Breast epithelium (tissue), 3 donors: ENCODE results near the gene NAPB.

Source experiments
- POLR2A ChIP-seq: fragments of 450-650 bp; IDR thresholded peaks from one replicate; pipeline ENCODE4 v1.6.1; 2016; ENCODE audit warnings: antibody characterized with exemption, mild to moderate bottlenecking, moderate library complexity
- POLR2AphosphoS5 ChIP-seq, 3 donors: sonication (generic); formaldehyde crosslinking; IDR thresholded peaks; one replicate each; pipeline ENCODE4 v1.6.1; 2017; ENCODE audit warnings: antibody characterized with exemption in 3 of 3
- TF ChIP-seq, protein P1 (sequence below), 3 donors: fragments of 450-650 bp; IDR thresholded peaks; one replicate each; pipeline ENCODE4 v1.5.1; 2016 to 2017; ENCODE audit warnings: antibody characterized with exemption in 3 of 3, mild to moderate bottlenecking in 3 of 3, moderate library complexity in 3 of 3

- TF ChIP-seq, protein P1, sequence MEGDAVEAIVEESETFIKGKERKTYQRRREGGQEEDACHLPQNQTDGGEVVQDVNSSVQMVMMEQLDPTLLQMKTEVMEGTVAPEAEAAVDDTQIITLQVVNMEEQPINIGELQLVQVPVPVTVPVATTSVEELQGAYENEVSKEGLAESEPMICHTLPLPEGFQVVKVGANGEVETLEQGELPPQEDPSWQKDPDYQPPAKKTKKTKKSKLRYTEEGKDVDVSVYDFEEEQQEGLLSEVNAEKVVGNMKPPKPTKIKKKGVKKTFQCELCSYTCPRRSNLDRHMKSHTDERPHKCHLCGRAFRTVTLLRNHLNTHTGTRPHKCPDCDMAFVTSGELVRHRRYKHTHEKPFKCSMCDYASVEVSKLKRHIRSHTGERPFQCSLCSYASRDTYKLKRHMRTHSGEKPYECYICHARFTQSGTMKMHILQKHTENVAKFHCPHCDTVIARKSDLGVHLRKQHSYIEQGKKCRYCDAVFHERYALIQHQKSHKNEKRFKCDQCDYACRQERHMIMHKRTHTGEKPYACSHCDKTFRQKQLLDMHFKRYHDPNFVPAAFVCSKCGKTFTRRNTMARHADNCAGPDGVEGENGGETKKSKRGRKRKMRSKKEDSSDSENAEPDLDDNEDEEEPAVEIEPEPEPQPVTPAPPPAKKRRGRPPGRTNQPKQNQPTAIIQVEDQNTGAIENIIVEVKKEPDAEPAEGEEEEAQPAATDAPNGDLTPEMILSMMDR (IDR thresholded peaks at IDR 0.05): no peak
- TF ChIP-seq POLR2AphosphoS5 (IDR thresholded peaks at IDR 0.05): no peak
- no peak for TF ChIP-seq POLR2A
Measured at GRCh38 chr20:23370873-23371272, 50.4 kb downstream of the NAPB start.
